ENCODE data around the gene SMIM3.
"Not testable (repeated sequence)": the region's sequence is repeated elsewhere in the genome, so short reads cannot be mapped to it uniquely, and the experiment has no call there.

SMIM3 gene

DNA sequence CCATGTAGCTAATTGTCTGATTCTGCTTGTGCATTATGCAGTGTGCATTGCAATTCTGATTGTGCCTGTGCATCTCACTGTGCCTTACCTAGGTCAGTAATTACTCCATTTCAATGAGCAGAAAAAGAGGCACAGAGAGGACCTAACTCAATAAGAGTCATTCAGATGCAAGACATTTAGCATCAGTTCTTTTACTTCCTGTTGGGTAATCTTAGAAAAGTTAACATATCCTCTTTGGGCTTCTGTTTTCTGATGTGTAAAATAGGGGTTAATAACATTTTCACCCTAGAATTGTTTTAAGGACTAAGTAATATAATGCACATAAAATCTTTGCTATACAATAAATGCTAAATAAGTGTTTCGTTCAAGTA, 12.8 kb upstream of the SMIM3 start:
- DNase-seq = no peak

DNA sequence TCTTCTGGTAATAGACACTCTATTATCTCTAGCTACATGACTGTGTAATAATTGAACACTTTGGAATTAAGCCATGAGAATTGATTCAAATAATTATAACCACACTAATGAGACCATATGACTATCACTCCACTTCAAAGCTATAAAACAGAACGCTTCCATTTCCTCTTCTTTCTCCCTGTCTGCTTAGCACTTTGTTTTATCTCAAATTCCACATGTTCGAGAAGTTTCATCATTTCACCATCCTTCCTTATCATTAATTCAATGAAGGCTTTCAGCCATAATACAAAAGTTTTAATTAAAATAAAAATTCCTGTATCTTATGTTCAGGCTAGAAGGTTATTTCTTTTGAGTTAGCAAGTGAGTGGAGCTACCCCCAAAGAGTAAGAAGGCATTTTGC, 12.3 kb upstream of the SMIM3 start:
- DNase-seq = no peak

GRCh38 chr5:150771034-150771795, 7.3 kb upstream of the SMIM3 start:
- DNase-seq = no peak

GRCh38 chr5:150774145-150774544, 4.4 kb upstream of the SMIM3 start:
- no peak for DNase-seq

DNA sequence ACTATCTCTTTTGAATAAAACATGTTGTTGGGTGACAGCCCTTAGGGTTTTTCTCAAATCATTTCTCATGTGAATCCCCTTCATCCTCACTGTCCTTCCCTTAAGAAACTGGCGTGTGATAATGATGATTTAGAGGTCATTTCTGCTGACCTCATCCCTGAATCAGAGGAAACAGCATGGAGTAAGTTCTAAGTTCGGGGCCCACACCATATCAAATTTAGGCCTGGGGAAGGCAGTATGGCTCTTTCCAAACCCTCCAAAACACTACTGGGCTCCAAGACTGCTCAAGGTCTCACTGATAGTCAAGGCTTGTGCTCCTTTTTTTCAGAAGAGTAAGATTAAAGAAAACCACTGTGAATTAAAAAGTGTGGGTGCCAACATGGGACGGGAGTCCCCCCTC, 872 bp upstream of the SMIM3 start:
- DNase-seq = no peak

GRCh38 chr5:150778088-150778516, 455 bp upstream of the SMIM3 start:
- DNase-seq = peak in 1 of 2 experiments; percentile 39

DNA sequence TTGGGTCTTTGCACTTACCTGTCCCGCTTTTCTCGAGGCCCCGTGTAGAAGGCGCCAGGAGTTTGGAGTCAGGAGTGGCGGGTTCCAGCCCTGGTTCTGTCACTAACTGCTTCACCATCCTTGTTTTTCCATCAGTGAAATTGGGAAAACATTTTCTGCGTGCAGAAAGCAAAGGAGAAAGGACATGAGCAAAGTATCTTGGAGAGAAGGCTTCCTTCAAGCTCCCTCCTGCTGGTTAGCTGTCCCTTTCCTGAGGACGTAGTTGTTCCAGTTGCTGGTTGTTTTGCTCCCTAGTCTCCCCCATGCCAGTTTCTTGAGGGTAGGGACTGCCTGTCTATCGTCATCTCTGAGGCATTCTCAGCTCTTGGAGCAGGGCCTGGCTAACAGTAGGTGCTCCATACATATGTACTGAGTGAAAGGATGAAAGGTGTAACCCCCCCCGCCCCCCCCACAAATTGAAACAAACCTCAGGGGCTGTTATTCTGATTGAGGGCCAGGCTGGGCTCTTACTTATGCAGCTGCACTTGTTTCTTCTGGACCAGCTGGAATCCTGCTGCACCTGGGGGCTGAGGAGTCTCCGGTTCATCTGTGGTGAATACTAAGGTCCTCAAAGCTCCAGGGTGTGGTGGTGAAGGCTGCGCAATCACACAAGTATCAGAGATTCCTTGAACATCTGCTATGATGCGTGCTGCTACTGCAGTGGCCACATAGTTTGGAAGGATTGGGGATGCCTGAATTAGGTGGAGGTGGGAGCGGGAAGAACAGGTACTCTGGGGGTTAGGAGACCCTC, 1.0 kb downstream of the SMIM3 start:
- no peak for DNase-seq

DNA sequence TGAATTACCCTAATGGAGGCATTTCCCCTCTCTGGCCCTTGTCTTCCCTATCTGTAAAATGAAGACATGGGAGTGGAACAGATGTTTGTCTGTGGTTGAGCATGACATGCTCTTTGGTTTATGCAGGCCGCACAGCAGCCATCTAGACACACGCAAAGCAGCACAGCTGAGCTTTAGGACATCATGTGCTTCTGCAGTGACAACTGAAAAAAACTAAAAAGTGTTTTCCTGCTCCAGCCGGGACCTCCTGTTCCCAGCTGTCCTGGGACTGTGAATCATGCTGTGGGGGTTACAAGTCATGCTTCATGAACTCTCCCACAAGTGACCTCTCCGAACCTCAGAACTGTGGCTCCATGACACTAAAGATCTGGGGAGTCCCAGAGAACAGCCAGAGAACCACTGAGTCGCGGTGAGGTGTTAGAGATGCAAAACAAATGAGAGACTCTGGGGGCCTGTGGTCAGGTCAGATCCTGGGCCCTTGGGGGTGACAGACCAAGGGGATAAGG, 1.7 kb downstream of the SMIM3 start:
- DNase-seq = no peak

GRCh38 chr5:150780816-150781221, 2.3 kb downstream of the SMIM3 start:
- no peak for DNase-seq

DNA sequence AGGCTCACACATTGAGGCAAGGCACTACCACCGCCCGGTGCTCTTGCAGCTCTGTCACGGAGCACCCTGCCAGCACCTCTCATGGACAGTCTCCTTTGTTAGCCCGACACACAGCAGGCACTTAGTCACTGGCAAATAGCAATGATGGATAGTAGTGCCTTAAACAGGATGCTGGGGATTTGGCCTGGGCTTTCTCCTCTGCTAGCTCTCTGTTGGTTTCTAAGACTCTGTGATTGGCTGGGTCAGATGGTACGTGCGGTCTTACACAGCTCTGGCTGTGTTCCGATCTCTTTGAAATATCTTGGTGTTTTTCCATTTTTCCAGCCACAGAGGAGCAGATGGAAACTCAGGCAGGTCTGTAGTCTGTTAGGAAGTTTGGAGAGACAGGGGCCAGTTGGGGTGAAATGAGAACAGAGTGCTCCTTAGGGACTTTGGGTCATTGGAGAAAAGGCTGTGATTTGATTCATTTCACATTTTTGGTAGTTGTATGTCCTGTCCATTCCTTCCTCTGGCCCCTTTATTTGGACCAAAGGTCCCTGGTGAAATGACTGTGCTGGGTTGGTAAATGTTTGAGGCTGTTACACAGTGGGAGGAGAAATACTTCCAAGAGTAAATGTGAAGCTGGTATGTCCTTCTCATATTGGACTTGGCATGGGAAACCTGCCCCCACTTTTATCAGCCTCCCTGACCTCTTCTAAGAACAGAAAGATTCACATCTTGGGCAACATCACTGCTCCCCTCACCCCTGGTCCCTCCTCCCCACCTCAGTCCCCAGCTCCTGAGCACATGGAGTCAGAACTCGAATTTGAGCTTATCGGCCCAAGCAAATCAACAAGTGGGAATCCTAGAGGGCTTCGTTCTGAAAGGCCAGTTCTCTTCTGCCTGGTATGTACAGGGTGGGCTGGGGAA, 3.4 kb downstream of the SMIM3 start:
- no peak for DNase-seq

GRCh38 chr5:150782850-150783249, 4.3 kb downstream of the SMIM3 start:
- no peak for DNase-seq

DNA sequence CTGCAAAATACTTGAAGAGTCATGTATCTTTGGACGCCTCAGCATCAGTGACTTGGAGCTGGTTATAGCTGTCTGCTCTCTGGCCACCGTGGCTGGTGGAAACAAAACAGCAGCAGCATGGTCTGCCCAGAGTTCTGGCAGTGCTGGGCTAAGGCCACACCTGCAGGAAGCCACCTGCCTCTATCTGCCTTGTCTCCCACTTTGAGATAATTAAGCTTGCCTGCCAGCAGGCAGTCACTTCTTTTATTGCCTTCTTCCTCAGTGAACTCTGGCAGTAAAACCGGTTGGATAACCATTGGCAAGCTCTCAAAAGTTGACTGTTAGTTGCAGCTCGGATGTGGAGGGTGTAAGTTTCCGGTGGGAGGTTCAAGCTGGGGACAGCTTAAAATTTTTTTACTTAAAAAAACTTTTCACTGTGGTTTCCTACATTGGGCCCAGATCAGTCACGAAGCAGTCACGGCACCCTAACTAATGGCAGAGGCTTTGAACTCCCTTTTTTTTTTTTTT, 4.9 kb downstream of the SMIM3 start:
- no peak for DNase-seq

DNA sequence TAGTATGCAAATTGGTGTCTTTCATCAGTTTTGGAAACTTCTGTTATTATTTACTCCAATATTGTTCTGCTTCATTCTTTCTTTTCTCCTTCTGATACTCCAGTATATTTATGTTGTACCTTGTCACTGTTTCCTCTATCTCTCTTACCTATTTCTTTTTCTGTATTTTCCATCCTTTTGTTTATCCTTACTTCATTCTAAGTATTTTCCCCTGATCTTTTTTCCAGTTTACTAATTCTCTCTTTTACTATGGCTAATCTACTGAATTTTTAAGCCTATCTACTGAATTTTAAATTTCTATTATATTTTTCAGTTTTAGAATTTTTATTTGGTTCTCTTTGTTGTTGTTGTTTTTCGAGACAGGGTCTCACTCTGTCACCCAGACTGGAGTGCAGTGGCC, 7.4 kb downstream of the SMIM3 start:
- no peak for DNase-seq

GRCh38 chr5:150786876-150787275, 8.3 kb downstream of the SMIM3 start:
- DNase-seq = no peak

- no peak for DNase-seq
Measured at GRCh38 chr5:150787656-150788055, 9.1 kb downstream of the SMIM3 start.

DNA sequence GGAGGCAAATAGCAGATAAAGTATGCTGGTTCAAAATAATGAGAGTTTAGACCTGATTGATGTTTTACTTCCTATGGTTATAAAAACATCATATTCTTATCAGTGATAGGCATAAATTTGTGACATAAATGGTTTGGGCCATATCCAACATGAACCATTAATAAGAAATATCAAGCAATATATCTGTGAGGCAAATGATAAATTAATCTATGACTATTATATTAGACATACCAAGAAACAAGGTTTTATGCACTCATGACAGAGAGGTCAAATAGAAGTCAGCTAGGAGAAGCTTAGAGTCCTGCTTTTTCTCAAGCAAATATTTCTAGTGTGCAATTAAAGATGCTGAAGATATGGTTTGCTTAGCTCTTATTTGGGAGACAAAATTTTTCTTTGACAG, 10.4 kb downstream of the SMIM3 start:
- no peak for DNase-seq

DNA sequence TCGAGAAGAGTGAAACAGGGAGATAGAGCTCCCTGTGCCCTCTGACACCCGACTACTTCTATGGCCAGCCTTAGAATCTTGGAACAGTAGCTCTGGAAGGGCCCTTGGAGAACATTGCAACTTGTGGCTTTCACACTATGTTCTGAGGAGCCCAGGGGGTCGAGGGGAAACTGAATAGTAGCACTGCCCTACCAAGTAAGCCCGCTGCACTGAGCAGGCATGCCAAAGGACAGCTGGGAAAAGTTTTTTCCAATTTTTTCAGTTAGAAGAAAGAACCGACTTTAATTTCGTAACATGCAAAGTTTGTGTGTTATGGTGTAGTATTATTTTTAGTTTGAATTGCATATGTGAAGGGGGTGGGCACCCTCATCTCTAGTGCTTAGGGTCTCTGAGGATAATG, 10.9 kb downstream of the SMIM3 start:
- DNase-seq = no peak

- DNase-seq = peak; percentile 4 to 34
Measured at GRCh38 chr5:150789943-150790611, 11.5 kb downstream of the SMIM3 start.

- no peak for DNase-seq
Measured at GRCh38 chr5:150791536-150791935, 13.0 kb downstream of the SMIM3 start.

GRCh38 chr5:150793423-150793888, 14.9 kb downstream of the SMIM3 start:
- not testable (repeated sequence) for DNase-seq

GRCh38 chr5:150794927-150795326, 16.4 kb downstream of the SMIM3 start:
- no peak for DNase-seq

- DNase-seq = no peak
Measured at GRCh38 chr5:150797384-150797783, 18.8 kb downstream of the SMIM3 start.
